H1 (cell line): ENCODE data around the gene NR5A2. TPM values are rescaled to one million over a fixed set of nuclear protein-coding genes. Genes with fewer than 3 reads are reported as not detected.

Source experiments
- CTCF ChIA-PET: fragments of 300-600 bp; sonication (Branson Sonifier 250); formaldehyde crosslinking; loops from one replicate; lab custom pipeline; 2021; ENCODE audit not compliant: partially characterized antibody; lab: Charles Lee
- POLR2A ChIA-PET: fragments of 300-600 bp; sonication (Branson Sonifier 250); formaldehyde crosslinking; loops from one replicate; lab custom pipeline; 2021; ENCODE audit warnings: inconsistent platforms; ENCODE audit not compliant: partially characterized antibody; lab: Charles Lee
- DNase-seq, 2 experiments: peaks; one replicate each; pipeline versions ENCODE4 v3.0.0 to v3.0.0-alpha.2; 2010 to 2022; ENCODE audit warnings: low spot score in 2 of 2, low read depth in 1 of 2, mixed read lengths in 1 of 2
- FAIRE-seq: peaks from 2 replicates; lab custom pipeline; 2011; peaks lifted over from hg19 to GRCh38; lab: Jason Lieb, UNC
- H2AFZ ChIP-seq: 2 replicates; pipeline ENCODE4 v1.8.1; 2012; ENCODE audit warnings: low read length, inconsistent platforms
- H2AK5ac ChIP-seq: 2 replicates; pipeline ENCODE4 v1.6.1; 2013; ENCODE audit warnings: low read depth, low read length
- H2BK120ac ChIP-seq: replicated peaks from 2 replicates; pipeline ENCODE3; 2013; ENCODE audit warnings: low read depth, low read length, inconsistent platforms
- H2BK12ac ChIP-seq: 2 replicates; pipeline ENCODE4 v1.6.1; 2013; ENCODE audit warnings: low read depth, low read length
- H2BK15ac ChIP-seq: 2 replicates; pipeline ENCODE4 v1.6.1; 2013; ENCODE audit warnings: low read length
- H2BK20ac ChIP-seq: 2 replicates; pipeline ENCODE4 v1.6.1; 2013; ENCODE audit warnings: low read length
- H2BK5ac ChIP-seq: 2 replicates; pipeline ENCODE4 v1.6.1; 2013; ENCODE audit warnings: low read depth, low read length
- H3K14ac ChIP-seq: 2 replicates; pipeline ENCODE4 v1.6.1; 2013; ENCODE audit warnings: inconsistent platforms; ENCODE audit not compliant: insufficient read length
- H3K18ac ChIP-seq: 2 replicates; pipeline ENCODE4 v1.6.1; 2013; ENCODE audit warnings: low read length; ENCODE audit errors: extremely low read depth
- H3K23ac ChIP-seq: 2 replicates; pipeline ENCODE4 v1.6.1; 2013; ENCODE audit warnings: inconsistent platforms; ENCODE audit not compliant: insufficient read length
- H3K23me2 ChIP-seq: 2 replicates; pipeline ENCODE4 v1.6.1; 2013; ENCODE audit warnings: low read depth, low read length
- H3K27ac ChIP-seq: 2 replicates; pipeline ENCODE4 v1.6.1; 2011; ENCODE audit warnings: low read depth, low read length, inconsistent platforms
- H3K27me3 ChIP-seq, 4 experiments: replicated peaks in 1 of 4; 1 replicate in 1 of 4; 2 replicates in 3 of 4; pipeline versions ENCODE4 v1.6.1 to v1.8.1; 2011 to 2013; ENCODE audit warnings: low read length in 3 of 4, mild to moderate bottlenecking in 3 of 4, inconsistent platforms in 2 of 4, mixed read lengths in 2 of 4, moderate library complexity in 1 of 4; ENCODE audit not compliant: control insufficient read depth in 3 of 4, insufficient read depth in 3 of 4; ENCODE audit errors: extremely low read depth in 1 of 4
- H3K36me3 ChIP-seq, 4 experiments: 2 replicates each; pipeline versions ENCODE4 v1.6.1 to v1.8.1; 2011 to 2013; ENCODE audit warnings: mild to moderate bottlenecking in 4 of 4, low read length in 3 of 4, moderate library complexity in 2 of 4, control low read depth in 1 of 4, inconsistent platforms in 1 of 4; ENCODE audit not compliant: insufficient read depth in 4 of 4, control insufficient read depth in 2 of 4
- H3K4ac ChIP-seq: replicated peaks from 2 replicates; pipeline ENCODE3; 2013; ENCODE audit warnings: low read length, low read depth, mixed read lengths, inconsistent platforms; ENCODE audit not compliant: insufficient read length
- H3K4me1 ChIP-seq, 4 experiments: replicated peaks in 1 of 4; 1 replicate in 1 of 4; 2 replicates in 3 of 4; pipeline versions ENCODE4 v1.6.1 to v1.8.1; 2011 to 2013; ENCODE audit warnings: low read length in 3 of 4, inconsistent platforms in 2 of 4, mixed read lengths in 1 of 4; ENCODE audit not compliant: insufficient read depth in 4 of 4, control insufficient read depth in 3 of 4
- H3K4me2 ChIP-seq, 2 experiments: 2 replicates each; pipeline versions ENCODE4 v1.6.1 to v1.8.1; 2011 to 2013; ENCODE audit warnings: low read depth in 2 of 2, low read length in 2 of 2, control low read depth in 1 of 2, inconsistent platforms in 1 of 2, mild to moderate bottlenecking in 1 of 2; ENCODE audit not compliant: insufficient read depth in 1 of 2
- H3K4me3 ChIP-seq, 4 experiments: fragments of 200-600, 300-600 bp in 1 of 4; sonication (generic), shearing (Covaris generic), sonication (Bioruptor Twin) in 1 of 4; 2 replicates each; pipeline versions ENCODE4 v1.5.1 to v1.8.1; 2011 to 2016; ENCODE audit warnings: low read length in 4 of 4, low read depth in 3 of 4, control low read depth in 2 of 4, inconsistent platforms in 2 of 4, mild to moderate bottlenecking in 2 of 4, mixed read lengths in 1 of 4, moderate library complexity in 1 of 4; ENCODE audit not compliant: insufficient read depth in 2 of 4; ENCODE audit errors: extremely low read depth in 1 of 4
- H3K56ac ChIP-seq: replicated peaks from 2 replicates; pipeline ENCODE3; 2013; ENCODE audit warnings: low read depth, mild to moderate bottlenecking, mixed read lengths, low read length, inconsistent platforms; ENCODE audit not compliant: insufficient read length
- H3K79me1 ChIP-seq: 2 replicates; pipeline ENCODE4 v1.6.1; 2013; ENCODE audit warnings: low read depth, low read length, control low read depth
- H3K79me2 ChIP-seq, 2 experiments: 2 replicates each; pipeline versions ENCODE4 v1.6.1 to v1.8.1; 2012 to 2013; ENCODE audit warnings: low read length in 2 of 2, mild to moderate bottlenecking in 2 of 2, inconsistent platforms in 1 of 2; ENCODE audit not compliant: insufficient read depth in 2 of 2, control insufficient read depth in 1 of 2
- H3K9ac ChIP-seq, 4 experiments: replicated peaks in 1 of 4; 1 replicate in 1 of 4; 2 replicates in 3 of 4; pipeline versions ENCODE4 v1.6.1 to v1.8.1; 2011 to 2013; ENCODE audit warnings: low read depth in 3 of 4, low read length in 3 of 4, control low read depth in 2 of 4, mild to moderate bottlenecking in 2 of 4, moderate library complexity in 2 of 4, inconsistent platforms in 1 of 4; ENCODE audit errors: extremely low read depth in 1 of 4
- H3K9me3 ChIP-seq, 2 experiments: 2 replicates each; pipeline versions ENCODE4 v1.6.1 to v1.8.1; 2012 to 2013; ENCODE audit warnings: mild to moderate bottlenecking in 2 of 2, moderate library complexity in 2 of 2, control low read depth in 1 of 2, inconsistent platforms in 1 of 2, low read depth in 1 of 2, low read length in 1 of 2, mixed read lengths in 1 of 2; ENCODE audit not compliant: insufficient read depth in 2 of 2
- H4K20me1 ChIP-seq, 2 experiments: replicated peaks in 1 of 2; 2 replicates each; pipeline versions ENCODE3 to v1.8.1; 2011 to 2013; ENCODE audit warnings: inconsistent platforms in 2 of 2, low read length in 2 of 2, mild to moderate bottlenecking in 1 of 2; ENCODE audit not compliant: insufficient read depth in 2 of 2, control insufficient read depth in 1 of 2
- H4K5ac ChIP-seq: 2 replicates; pipeline ENCODE4 v1.6.1; 2013; ENCODE audit warnings: low read length, low read depth, mixed read lengths, inconsistent platforms; ENCODE audit not compliant: insufficient read length
- H4K8ac ChIP-seq: 2 replicates; pipeline ENCODE4 v1.8.0; 2013; ENCODE audit warnings: mild to moderate bottlenecking, moderate library complexity, low read length, inconsistent platforms; ENCODE audit not compliant: insufficient read depth; ENCODE audit errors: extremely low read depth
- H4K91ac ChIP-seq: replicated peaks from 2 replicates; pipeline ENCODE3; 2013; ENCODE audit warnings: low read length, mixed read lengths, inconsistent platforms; ENCODE audit not compliant: insufficient read length
- KDM1A ChIP-seq: fragments of 200-600, 300-600 bp; sonication (generic); IDR thresholded peaks from 2 replicates; pipeline ENCODE4 v1.7.1; 2016; ENCODE audit warnings: mild to moderate bottlenecking, low read length, borderline replicate concordance
- RNF2 ChIP-seq: fragments of 200-900, 300-1000 bp; sonication (generic); IDR thresholded peaks from 2 replicates; pipeline ENCODE4 v1.7.1; 2016; ENCODE audit warnings: borderline replicate concordance, low read depth, mild to moderate bottlenecking, antibody characterized with exemption, low read length; ENCODE audit not compliant: poor library complexity, severe bottlenecking; ENCODE audit errors: missing control alignments
- SRF ChIP-seq: IDR thresholded peaks from 2 replicates; pipeline ENCODE4 v1.6.1; 2011; ENCODE audit warnings: mild to moderate bottlenecking, low read depth, low read length, moderate library complexity
- SUZ12 ChIP-seq: fragments of 200-600 bp; sonication (generic); IDR thresholded peaks from 2 replicates; pipeline ENCODE4 v1.6.1; 2012; ENCODE audit warnings: mild to moderate bottlenecking, inconsistent platforms, low read length, moderate library complexity, mixed read lengths
- WGBS, 2 experiments: shearing (Covaris generic) in 1 of 2; methylation state at CpG; one replicate each; pipeline versions ENCODE4 v1.1.6 to v1.1.7; 2013 to 2015; ENCODE audit warnings: low lambda C conversion rate in 2 of 2, mixed read lengths in 2 of 2, inconsistent platforms in 1 of 2, low coverage in 1 of 2, missing lambda C conversion rate in 1 of 2; ENCODE audit not compliant: insufficient replicate concordance in 2 of 2, insufficient coverage in 1 of 2, insufficient read length in 1 of 2; ENCODE audit errors: extremely low coverage in 1 of 2, missing lambda C conversion rate in 1 of 2; 5-methylcytosine and 5-hydroxymethylcytosine counted together
- polyA plus RNA-seq, 7 experiments: library from polyadenylated mRNA; depleted of rRNA in 3 of 7; stranded (reverse) in 5 of 7; unstranded in 2 of 7; fragments of >200 nt in 5 of 7; fragments of 200-250 nt in 2 of 7; gene quantifications; 1 replicate in 5 of 7; 2 replicates in 1 of 7; 4 replicates in 1 of 7; pipeline versions ENCODE4 v1.2.1 to v1.2.3, GENCODE V29; 2011 to 2013; ENCODE audit warnings: missing spikeins in 2 of 7, mixed read lengths in 2 of 7
- total RNA-seq: library from RNA; stranded (reverse); fragmentation: NEBNext Ultra II Directional; extraction: Animal tissue kit (Norgen Biotek cat#: 25700); gene quantifications from 2 replicates; pipeline ENCODE4 v1.2.1, GENCODE V29; 2021

Gene NR5A2
- total and polyA plus RNA-seq, 2 of the 8 experiments (the other 6 are each of a cell fraction or from before 2014, with no cell fraction given): 1.7 to 11.6 TPM

DNA sequence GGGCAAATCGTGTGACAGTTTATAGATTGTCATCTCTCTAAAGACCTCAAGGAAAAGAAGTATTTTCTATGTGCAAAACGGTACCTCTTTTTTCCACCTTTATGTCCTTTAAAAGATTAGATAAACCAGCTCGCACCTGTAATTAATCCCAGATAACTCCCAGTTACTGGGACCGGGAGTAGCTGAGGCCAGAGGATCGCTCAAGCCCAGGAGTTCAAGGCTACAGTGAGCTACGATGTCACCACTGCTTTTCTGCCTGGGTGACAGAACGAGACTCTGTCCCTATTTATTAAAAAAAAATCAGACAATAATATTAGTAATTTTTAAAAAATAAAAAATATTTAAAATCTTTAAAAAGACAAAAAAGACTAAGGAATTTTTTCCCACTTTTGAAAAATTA lies 141.4 kb downstream of the NR5A2 start:
- no peak overlapping the region for H2BK5ac ChIP-seq
- H3K79me2 ChIP-seq: no peaks in the 10 kb centered on the region
- TF ChIP-seq SRF: no peak
- no peak for TF ChIP-seq KDM1A
- TF ChIP-seq RNF2: no peak
- no peak for TF ChIP-seq SUZ12
- TF ChIP-seq, all 59 proteins: peak for 0
- no peaks in the 10 kb centered on the region for H3K23me2 ChIP-seq
- H3K27me3 ChIP-seq: no peaks in the 10 kb centered on the region
- no peaks in the 10 kb centered on the region for H4K20me1 ChIP-seq
- H2AFZ ChIP-seq: no peak overlapping the region
- H2BK20ac ChIP-seq: no peak overlapping the region
- no peak overlapping the region for H3K27ac ChIP-seq
- H3K14ac ChIP-seq: no peak overlapping the region
- H3K4ac ChIP-seq: no peak overlapping the region
- DNase-seq: no peak
- H2AK5ac ChIP-seq: no peak overlapping the region
- CTCF ChIA-PET: interaction anchor here (0.6 to 2.6 kb wide), 4 partner anchors 15 to 322 kb away, joined by 3 to 13 read pairs (median 4); no protein-coding TSS in a partner anchor
- H3K79me1 ChIP-seq: no peaks in the 10 kb centered on the region
- no peak overlapping the region for H3K4me2 ChIP-seq
- H3K4me1 ChIP-seq: peaks cover 0 to 4% (median 0%) of the 10 kb centered on the region in 4 experiments; a peak in 1 of 7 replicates
- H2BK120ac ChIP-seq: no peak overlapping the region
- no peak for FAIRE-seq
- H3K9ac ChIP-seq: no peak overlapping the region
- no peak overlapping the region for H3K18ac ChIP-seq
- POLR2A ChIA-PET: interaction anchor here (1.5 kb wide), 1 partner anchor 16 kb away, joined by 3 read pairs; no protein-coding TSS in a partner anchor
- H3K36me3 ChIP-seq: no peaks in the 10 kb centered on the region
- no peak overlapping the region for H3K23ac ChIP-seq
- H3K56ac ChIP-seq: no peak overlapping the region
- no peak overlapping the region for H3K4me3 ChIP-seq
- no peak overlapping the region for H4K8ac ChIP-seq
- no peak overlapping the region for H4K5ac ChIP-seq
- WGBS, 2 experiments: 86% methylated on average over 7 of the region's 7 CpGs; no CpG with 5 or more reads in 1 of the 2 experiments
- no peaks in the 10 kb centered on the region for H3K9me3 ChIP-seq
- H4K91ac ChIP-seq: no peak overlapping the region
- no peak overlapping the region for H2BK12ac ChIP-seq
- H2BK15ac ChIP-seq: no peak overlapping the region
